ENCODE data around the gene REV1. TPM values are rescaled to one million over a fixed set of nuclear protein-coding genes. Genes with fewer than 3 reads are reported as not detected.

Gene REV1
- total and polyA plus RNA-seq, 9 of the 15 experiments (the other 6 are each of a cell fraction or from before 2014, with no cell fraction given), result 12.8 to 54.4 (median 29.6) TPM

- TF ChIP-seq CREM (IDR thresholded peaks at IDR 0.05; ENCODE audit: low read depth) (peak; percentile 87), SAFB (IDR thresholded peaks at IDR 0.05; ENCODE audit: borderline replicate concordance, low read depth, low read length) (no peak), ZNF77 (CRISPR knock-in tag; IDR thresholded peaks at IDR 0.05) (no peak), ZBTB40 (IDR thresholded peaks at IDR 0.05) (0 out of 2 replicates have a peak, but pooled peaks have one; percentile 45), ZBTB40 (CRISPR knock-in tag; IDR thresholded peaks at IDR 0.05) (no peak), POLR2G (IDR thresholded peaks at IDR 0.05; ENCODE audit: low read depth, low read length) (peak; percentile 71), ZBTB43 (CRISPR knock-in tag; IDR thresholded peaks at IDR 0.05) (peak; percentile 84), HMBOX1 (IDR thresholded peaks at IDR 0.05) (no peak), POLR2A (conservative IDR thresholded peaks at IDR 0.05) (peak; percentile 41; the same call in 1 of the 2 replicates), TEAD2 (tag; IDR thresholded peaks at IDR 0.05) (no peak), TAF1 (IDR thresholded peaks at IDR 0.05; ENCODE audit: control insufficient read depth, extremely low read depth, insufficient read depth, low read length, severe bottlenecking) (peak; percentile 22), MEF2A (IDR thresholded peaks at IDR 0.05; ENCODE audit: control insufficient read depth, low read depth, low read length) (no peak), PTRF (tag; IDR thresholded peaks at IDR 0.05) (no peak), FOXP4 (CRISPR knock-in tag; IDR thresholded peaks at IDR 0.05; ENCODE audit: borderline replicate concordance) (0 out of 2 replicates have a peak, but pooled peaks have one; percentile 63)
Observed at GRCh38 chr2:99489063-99489760, 605 bp downstream of the REV1 start (continued).
